Smooth muscle cell (in vitro differentiated cells): Measurements from ENCODE around the gene URI1. TPM values are rescaled to one million over a fixed set of nuclear protein-coding genes. Genes with fewer than 3 reads are reported as not detected.
"Not testable (repeated sequence)": the region's sequence is repeated elsewhere in the genome, so short reads cannot be mapped to it uniquely, and the experiment has no call there.

Experiments
- DNase-seq: peaks from one replicate; lab custom pipeline; 2025; ENCODE audit not compliant: unreplicated experiment; lab: John Stamatoyannopoulos, UW
- H2AFZ ChIP-seq: fragments of 200-600 bp; sonication (generic); 2 replicates; pipeline ENCODE4 v1.6.0; 2016; ENCODE audit warnings: antibody characterized with exemption, low read depth, mild to moderate bottlenecking
- H3F3A ChIP-seq: fragments of 200-600 bp; sonication (generic); 2 replicates; pipeline ENCODE4 v1.6.0; 2017; ENCODE audit warnings: antibody characterized with exemption, low read depth
- H3K27ac ChIP-seq: fragments of 200-600 bp; sonication (generic); 2 replicates; pipeline ENCODE4 v1.5.1; 2016; ENCODE audit warnings: low read depth, mild to moderate bottlenecking
- H3K27me3 ChIP-seq: fragments of 200-600 bp; sonication (generic); 2 replicates; pipeline ENCODE4 v1.6.1; 2016; ENCODE audit warnings: low read depth, mild to moderate bottlenecking
- H3K36me3 ChIP-seq: fragments of 200-600 bp; sonication (generic); 2 replicates; pipeline ENCODE4 v1.5.1; 2016; ENCODE audit warnings: low read depth
- H3K4me1 ChIP-seq: fragments of 200-600 bp; sonication (generic); 2 replicates; pipeline ENCODE4 v1.5.1; 2016; ENCODE audit warnings: low read depth
- H3K4me2 ChIP-seq: fragments of 200-600 bp; sonication (generic); 2 replicates; pipeline ENCODE4 v1.6.0; 2016; ENCODE audit warnings: mild to moderate bottlenecking
- H3K4me3 ChIP-seq: fragments of 200-600 bp; sonication (generic); 2 replicates; pipeline ENCODE4 v1.5.1; 2016; ENCODE audit warnings: mild to moderate bottlenecking
- H3K79me2 ChIP-seq: fragments of 200-600 bp; sonication (generic); 2 replicates; pipeline ENCODE4 v1.6.0; 2016; ENCODE audit warnings: low read depth, mild to moderate bottlenecking
- H3K9ac ChIP-seq: fragments of 200-600 bp; sonication (generic); 2 replicates; pipeline ENCODE4 v1.6.0; 2016; ENCODE audit warnings: low read depth
- H3K9me3 ChIP-seq: fragments of 200-600 bp; sonication (generic); replicated peaks from 2 replicates; pipeline ENCODE4 v1.5.1; 2016; ENCODE audit warnings: low read depth
- H4K20me1 ChIP-seq: fragments of 200-600 bp; sonication (generic); 2 replicates; pipeline ENCODE4 v1.6.0; 2016; ENCODE audit warnings: low read depth
- CTCF ChIP-seq: fragments of 200-600 bp; sonication (generic); IDR thresholded peaks from 2 replicates; pipeline ENCODE4 v1.5.1; 2017; ENCODE audit warnings: borderline replicate concordance, mild to moderate bottlenecking, antibody characterized with exemption; ENCODE audit not compliant: insufficient read depth, poor library complexity, severe bottlenecking
- WGBS: methylation state at CpG from one replicate; pipeline ENCODE4 v1.1.7; 2016; ENCODE audit warnings: low lambda C conversion rate; 5-methylcytosine and 5-hydroxymethylcytosine counted together
- polyA plus RNA-seq: library from polyadenylated mRNA; unstranded; fragments of >200 nt; fragmentation: Nextera tagmentation; extraction: Ambion mirVana; gene quantifications from 2 replicates; pipeline ENCODE4 v1.2.1, GENCODE V29; 2016
- total RNA-seq: library from RNA; depleted of rRNA; stranded (reverse); fragments of >200 nt; gene quantifications from 2 replicates; pipeline ENCODE4 v1.2.3, GENCODE V29; 2014

URI1 gene
- total and polyA plus RNA-seq, 2 experiments from 2014 or later: 39.3 to 47.6 TPM

- no peak overlapping the region for H3K4me2 ChIP-seq
- H4K20me1 ChIP-seq: peaks cover 84% of the 10 kb centered on the region
- no peak overlapping the region for H3K4me3 ChIP-seq
- no peaks in the 10 kb centered on the region for H3K9me3 ChIP-seq
- no peak for DNase-seq
- no peaks in the 10 kb centered on the region for H3K27me3 ChIP-seq
- peaks cover 90% of the 10 kb centered on the region for H3K79me2 ChIP-seq
- H2AFZ ChIP-seq: no peak overlapping the region
- peak overlapping the region; percentile 47 for H3K27ac ChIP-seq
- TF ChIP-seq CTCF: no peak
- no peaks in the 10 kb centered on the region for H3K36me3 ChIP-seq
- H3K4me1 ChIP-seq: peaks cover 20% of the 10 kb centered on the region
- no peaks in the 10 kb centered on the region for H3F3A ChIP-seq
- 95% methylated on average over 2 of the region's 2 CpGs for WGBS
- no peak overlapping the region for H3K9ac ChIP-seq
Measured at GRCh38 chr19:29947871-29948270, 5.8 kb downstream of the URI1 start.

- Histone ChIP-seq H4K20me1 (peaks cover 83% of the 10 kb centered on the region), H3K79me2 (peaks cover 90% of the 10 kb centered on the region), H3K4me1 (peaks cover 10% of the 10 kb centered on the region)
- not testable (repeated sequence) for H3K9ac ChIP-seq, H3K27ac ChIP-seq, H3K4me3 ChIP-seq, H3K36me3 ChIP-seq, H2AFZ ChIP-seq, DNase-seq, H3F3A ChIP-seq, H3K9me3 ChIP-seq, H3K27me3 ChIP-seq, H3K4me2 ChIP-seq
- 94% methylated on average over 27 of the region's 57 CpGs for WGBS
Measured at GRCh38 chr19:29948759-29949470, 6.9 kb downstream of the URI1 start.

DNA sequence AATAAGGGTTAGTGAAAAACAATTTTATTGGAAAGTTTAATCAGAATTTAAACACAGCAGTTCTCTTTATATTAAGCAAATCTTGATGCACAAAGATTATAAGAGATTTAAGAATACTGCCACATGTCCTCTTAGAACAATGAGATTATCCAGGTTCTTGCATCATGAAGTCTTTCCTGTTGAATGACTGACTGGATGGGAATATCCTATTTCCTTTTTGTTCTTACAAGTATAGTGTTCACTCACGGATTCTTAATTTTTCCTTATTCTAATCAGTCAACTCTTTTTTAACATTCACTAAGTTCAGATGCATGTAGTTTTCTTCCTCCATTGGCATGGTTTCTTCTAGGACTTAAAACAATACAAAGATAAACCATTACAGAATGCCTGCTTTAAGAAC lies 10.1 kb downstream of the URI1 start:
- H3K4me1 ChIP-seq: no peaks in the 10 kb centered on the region
- H3K36me3 ChIP-seq: no peaks in the 10 kb centered on the region
- H4K20me1 ChIP-seq: peaks cover 75% of the 10 kb centered on the region
- no peaks in the 10 kb centered on the region for H3K27me3 ChIP-seq
- no peak overlapping the region for H3K4me2 ChIP-seq
- H3K27ac ChIP-seq: no peak overlapping the region
- peaks cover 90% of the 10 kb centered on the region for H3K79me2 ChIP-seq
- H3K9ac ChIP-seq: no peak overlapping the region
- 94% methylated on average over 1 of the region's 1 CpG for WGBS
- H3F3A ChIP-seq: no peaks in the 10 kb centered on the region
- H2AFZ ChIP-seq: no peak overlapping the region
- no peak for DNase-seq
- no peak overlapping the region for H3K4me3 ChIP-seq
- TF ChIP-seq CTCF: no peak
- no peaks in the 10 kb centered on the region for H3K9me3 ChIP-seq

GRCh38 chr19:29952646-29953045 lies 10.6 kb downstream of the URI1 start:
- Histone ChIP-seq H3K4me1 (no peaks in the 10 kb centered on the region), H3K36me3 (no peaks in the 10 kb centered on the region), H3K4me3 (no peak overlapping the region), H3K9me3 (no peaks in the 10 kb centered on the region), H3K79me2 (peaks cover 90% of the 10 kb centered on the region), H4K20me1 (peaks cover 74% of the 10 kb centered on the region), H3K27me3 (no peaks in the 10 kb centered on the region), H3K9ac (no peak overlapping the region), H2AFZ (no peak overlapping the region), H3K27ac (no peak overlapping the region), H3K4me2 (no peak overlapping the region), H3F3A (no peaks in the 10 kb centered on the region)
- 73% methylated on average over 4 of the region's 4 CpGs for WGBS
- no peak for DNase-seq
- TF ChIP-seq CTCF: no peak
